Progenitor cell of endocrine pancreas (in vitro differentiated cells): ENCODE results near the gene DCLRE1C. TPM values are rescaled to one million over a fixed set of nuclear protein-coding genes. Genes with fewer than 3 reads are reported as not detected.
"Not testable (repeated sequence)": the region's sequence is repeated elsewhere in the genome, so short reads cannot be mapped to it uniquely, and the experiment has no call there.

Source experiments
- DNase-seq: peaks from one replicate; pipeline ENCODE4 v3.0.0; 2021; ENCODE audit warnings: low spot score; ENCODE audit not compliant: unreplicated experiment
- H3K27ac Mint-ChIP-seq: 2 replicates; pipeline ENCODE4 v1.8.0; 2021; ENCODE audit warnings: mild to moderate bottlenecking, moderate library complexity, mixed read lengths
- H3K27me3 Mint-ChIP-seq: 2 replicates; pipeline ENCODE4 v1.8.0; 2021; ENCODE audit warnings: mixed read lengths
- H3K36me3 Mint-ChIP-seq: 2 replicates; pipeline ENCODE4 v1.8.0; 2022; ENCODE audit warnings: mixed read lengths; ENCODE audit not compliant: insufficient read depth
- H3K4me1 Mint-ChIP-seq: 2 replicates; pipeline ENCODE4 v1.8.0; 2021; ENCODE audit warnings: low read depth, mixed read lengths
- H3K4me3 Mint-ChIP-seq: 2 replicates; pipeline ENCODE4 v1.8.0; 2021; ENCODE audit warnings: low read depth, mild to moderate bottlenecking, moderate library complexity, mixed read lengths
- H3K9me3 Mint-ChIP-seq: 2 replicates; pipeline ENCODE4 v1.8.0; 2021; ENCODE audit warnings: low read depth, mixed read lengths
- CTCF ChIP-seq: fragments of 200-600 bp; sonication (generic); IDR thresholded peaks from one replicate; pipeline ENCODE4 v1.5.0; 2021; ENCODE audit warnings: antibody characterized with exemption, mild to moderate bottlenecking; ENCODE audit not compliant: unreplicated experiment
- total RNA-seq: library from RNA; stranded (reverse); gene quantifications from 2 replicates; pipeline ENCODE4 v1.2.1, GENCODE V29; 2021

The DCLRE1C gene
- total RNA-seq, 1 donor from 2014 or later: 13.5 TPM

DNA sequence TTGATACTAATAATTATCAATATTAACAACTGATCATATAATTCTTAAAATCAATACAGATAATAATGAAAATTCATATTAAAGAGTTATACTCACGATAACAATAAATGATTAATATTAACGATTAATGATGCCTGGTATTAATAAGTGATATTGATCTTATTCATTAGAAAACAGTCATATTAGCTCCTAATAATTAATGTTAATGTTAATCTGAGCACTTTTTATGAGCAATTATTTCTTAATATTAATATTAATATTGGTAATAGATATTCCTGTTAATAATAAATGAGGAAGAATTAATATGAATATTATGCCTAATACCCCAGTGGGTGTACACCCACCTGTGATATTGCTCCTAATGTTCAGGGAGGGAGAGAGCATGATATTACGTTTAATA is 28.8 kb upstream of the DCLRE1C start:
- no peaks in the 10 kb centered on the region for H3K36me3 Mint-ChIP-seq
- H3K4me1 Mint-ChIP-seq: no peaks in the 10 kb centered on the region
- H3K27me3 Mint-ChIP-seq: peaks cover 9% of the 10 kb centered on the region
- no peak for TF ChIP-seq CTCF
- no peak overlapping the region for H3K27ac Mint-ChIP-seq
- peaks cover 3% of the 10 kb centered on the region for H3K9me3 Mint-ChIP-seq
- no peak for DNase-seq
- no peak overlapping the region for H3K4me3 Mint-ChIP-seq

DNA sequence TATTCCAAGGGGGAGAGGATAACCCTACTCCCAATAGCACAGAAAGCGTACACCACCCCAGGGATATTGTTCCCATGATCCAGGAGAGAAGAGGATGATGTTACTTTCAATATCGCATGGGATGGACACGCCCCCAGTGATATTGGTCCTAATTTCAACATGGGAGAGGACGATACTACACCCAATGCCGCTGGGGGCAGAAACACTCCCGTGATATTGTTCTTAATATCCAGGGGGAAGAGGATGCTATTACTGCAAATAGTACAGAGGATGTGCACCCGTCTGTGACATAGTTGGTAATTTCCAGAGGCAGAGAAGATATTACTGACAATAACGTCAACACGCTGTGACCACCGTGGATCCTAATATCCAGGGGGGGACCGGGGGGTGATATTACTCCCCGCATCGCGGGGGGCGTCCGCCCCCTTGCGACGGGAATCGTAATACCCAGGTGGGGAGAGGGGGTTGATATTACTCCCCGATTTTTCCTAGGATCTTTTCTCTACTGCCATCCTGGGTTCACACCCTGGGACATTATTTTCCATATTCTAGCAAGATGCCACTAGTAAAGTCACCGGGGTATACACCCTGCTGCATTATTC is 21.9 kb upstream of the DCLRE1C start:
- Mint-ChIP-seq H3K4me3 (no peak overlapping the region), H3K27me3 (peaks cover 26% of the 10 kb centered on the region), H3K9me3 (no peaks in the 10 kb centered on the region), H3K36me3 (no peaks in the 10 kb centered on the region), H3K4me1 (no peaks in the 10 kb centered on the region), H3K27ac (no peak overlapping the region)
- TF ChIP-seq CTCF: no peak
- DNase-seq: no peak

GRCh38 chr10:14974153-14974998 is 20.5 kb upstream of the DCLRE1C start:
- not testable (repeated sequence) for H3K27ac Mint-ChIP-seq, H3K4me3 Mint-ChIP-seq, H3K36me3 Mint-ChIP-seq, H3K4me1 Mint-ChIP-seq, H3K9me3 Mint-ChIP-seq, DNase-seq
- peaks cover 26% of the 10 kb centered on the region for H3K27me3 Mint-ChIP-seq

DNA sequence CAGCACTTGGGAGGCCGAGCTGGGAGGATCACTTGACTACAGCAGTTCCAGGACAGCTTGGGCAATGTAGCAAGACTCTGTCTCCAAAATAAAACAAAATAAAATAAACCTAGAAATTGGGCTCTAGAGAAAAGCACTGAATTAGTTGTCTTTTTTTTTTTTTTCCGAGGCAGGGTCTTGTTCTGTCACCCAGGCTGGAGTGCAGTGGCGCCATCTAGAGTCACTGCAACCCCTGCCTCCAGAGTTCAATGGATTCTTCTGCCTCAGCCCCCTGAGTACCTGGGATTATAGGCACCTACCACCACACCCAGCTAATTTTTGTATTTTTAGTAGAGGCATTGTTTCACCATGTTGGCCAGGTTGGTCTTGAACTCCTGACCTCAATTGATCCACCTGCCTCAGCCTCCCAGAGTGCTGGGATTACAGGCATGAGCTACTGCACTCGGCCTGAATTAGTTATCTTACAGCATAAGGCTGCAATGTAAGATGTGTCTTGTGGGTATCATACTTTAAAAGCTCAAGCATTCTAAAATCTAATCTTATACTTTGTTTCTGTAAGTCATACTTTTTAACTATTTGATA is 18.1 kb upstream of the DCLRE1C start:
- Mint-ChIP-seq H3K36me3 (no peaks in the 10 kb centered on the region), H3K4me1 (no peaks in the 10 kb centered on the region), H3K4me3 (no peak overlapping the region), H3K27ac (no peak overlapping the region), H3K9me3 (no peaks in the 10 kb centered on the region), H3K27me3 (peaks cover 23% of the 10 kb centered on the region)
- no peak for DNase-seq
- peak; percentile 61 for TF ChIP-seq CTCF

DNA sequence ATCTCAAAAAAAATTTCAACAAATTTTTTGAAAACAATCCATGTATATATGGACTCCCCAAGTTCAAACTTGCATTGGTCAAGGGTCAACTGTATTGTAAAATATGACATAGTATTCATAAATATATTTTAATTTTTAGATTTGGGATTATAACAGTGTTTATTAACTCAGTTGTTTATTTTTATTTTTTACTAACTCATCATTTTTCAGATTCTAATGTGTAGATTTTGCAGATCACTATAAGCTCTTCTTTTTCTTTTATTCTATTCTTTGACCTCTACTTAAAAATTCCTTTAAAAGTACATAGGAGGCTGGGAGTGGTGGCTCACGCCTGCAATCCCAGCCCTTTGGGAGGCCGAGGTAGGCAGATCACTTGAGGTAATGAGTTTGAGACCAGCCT is 14.0 kb upstream of the DCLRE1C start:
- H3K36me3 Mint-ChIP-seq: no peaks in the 10 kb centered on the region
- H3K27ac Mint-ChIP-seq: no peak overlapping the region
- H3K4me1 Mint-ChIP-seq: no peaks in the 10 kb centered on the region
- H3K9me3 Mint-ChIP-seq: no peaks in the 10 kb centered on the region
- TF ChIP-seq CTCF: no peak
- no peaks in the 10 kb centered on the region for H3K27me3 Mint-ChIP-seq
- no peak overlapping the region for H3K4me3 Mint-ChIP-seq
- DNase-seq: no peak
